K562 (cell line): Measurements from ENCODE around the gene PRMT2. TPM values are rescaled to one million over a fixed set of nuclear protein-coding genes. Genes with fewer than 3 reads are reported as not detected.

Experiments used
- ATAC-seq: fragments of 200-7000 bp; cut with Tn5 transposase; 3 replicates; pipeline ENCODE4 v1.9.1; 2020; ENCODE audit warnings: moderate library complexity
- BruUV-seq: library from RNA; stranded (reverse); fragments of 400-500 nt; replicated peaks from 2 replicates; lab custom pipeline; 2021; lab: Mats Ljungman, UMichigan
- CTCF ChIA-PET: fragments of 300-600 bp; formaldehyde crosslinking; extraction: SDS; loops from one replicate; lab custom pipeline; 2021; ENCODE audit warnings: low intra/inter-chr PET ratio; lab: Yijun Ruan, JAX
- POLR2A ChIA-PET: fragments of 300-600, 350-650 bp; sonication (Branson Sonifier 250); formaldehyde crosslinking; extraction: SDS; loops from one replicate; lab custom pipeline; 2021; ENCODE audit warnings: antibody characterized with exemption, inconsistent platforms; lab: Yijun Ruan, JAX
- DNase-seq, 4 experiments: peaks; one replicate each; pipeline versions ENCODE4 v3.0.0 to v3.0.0-alpha.2; 2011 to 2018; ENCODE audit warnings: low spot score in 3 of 4, mixed read lengths in 3 of 4; ENCODE audit errors: extremely low read depth in 1 of 4
- FAIRE-seq: peaks from 2 replicates; lab custom pipeline; 2011; peaks lifted over from hg19 to GRCh38; lab: Jason Lieb, UNC
- H2AFZ ChIP-seq: 2 replicates; pipeline ENCODE4 v1.6.0; 2011; ENCODE audit warnings: low read depth, low read length, control low read depth, inconsistent platforms
- H3K27ac ChIP-seq: fragments of 200-600 bp; 3 replicates; pipeline ENCODE4 v1.8.0; 2011; ENCODE audit warnings: low read depth, mild to moderate bottlenecking, control low read depth, inconsistent platforms, low read length, moderate library complexity, mixed read lengths; ENCODE audit errors: extremely low read depth
- H3K27me3 ChIP-seq, 2 experiments: fragments of 300-600 bp in 1 of 2; 2 replicates in 1 of 2; 3 replicates in 1 of 2; pipeline versions ENCODE4 v1.6.0 to v1.8.0; 2011; ENCODE audit warnings: inconsistent platforms in 2 of 2, low read length in 2 of 2, mild to moderate bottlenecking in 1 of 2, mixed read lengths in 1 of 2, moderate library complexity in 1 of 2; ENCODE audit not compliant: control insufficient read depth in 2 of 2, insufficient read depth in 2 of 2
- H3K36me3 ChIP-seq: fragments of 300-600 bp; 3 replicates; pipeline ENCODE4 v1.8.0; 2011; ENCODE audit warnings: mild to moderate bottlenecking, low read length, inconsistent platforms; ENCODE audit not compliant: control insufficient read depth, insufficient read depth
- H3K4me1 ChIP-seq, 2 experiments: fragments of 200-600 bp in 1 of 2; replicated peaks in 1 of 2; 2 replicates in 1 of 2; 3 replicates in 1 of 2; pipeline versions ENCODE4 v1.5.1 to v1.8.0; 2011; ENCODE audit warnings: inconsistent platforms in 2 of 2, low read length in 2 of 2, mild to moderate bottlenecking in 1 of 2, mixed read lengths in 1 of 2, moderate library complexity in 1 of 2; ENCODE audit not compliant: control insufficient read depth in 2 of 2, insufficient read depth in 2 of 2
- H3K4me2 ChIP-seq: 2 replicates; pipeline ENCODE4 v1.6.1; 2011; ENCODE audit warnings: low read length, control low read depth, inconsistent platforms, mixed read lengths; ENCODE audit not compliant: insufficient read depth
- H3K4me3 ChIP-seq: fragments of 200-600 bp; sonication (generic), shearing (Covaris generic); 2 replicates; pipeline ENCODE4 v1.5.1; 2016; ENCODE audit warnings: control low read depth, inconsistent platforms
- H3K79me2 ChIP-seq: fragments of 200-600 bp; 3 replicates; pipeline ENCODE4 v1.8.0; 2011; ENCODE audit warnings: low read length, inconsistent platforms; ENCODE audit not compliant: control insufficient read depth, insufficient read depth
- H3K9ac ChIP-seq, 2 experiments: 2 replicates each; pipeline versions ENCODE4 v1.6.0 to v1.6.1; 2011; ENCODE audit warnings: low read depth in 2 of 2, low read length in 2 of 2, control low read depth in 1 of 2, inconsistent platforms in 1 of 2, mild to moderate bottlenecking in 1 of 2, mixed read lengths in 1 of 2; ENCODE audit not compliant: insufficient read depth in 1 of 2
- H3K9me1 ChIP-seq: one replicate; pipeline ENCODE4 v1.6.0; 2011; ENCODE audit warnings: inconsistent platforms, mild to moderate bottlenecking, low read length, moderate library complexity; ENCODE audit not compliant: control insufficient read depth, insufficient read depth
- H3K9me3 ChIP-seq: replicated peaks from 2 replicates; pipeline ENCODE4 v1.5.1; 2011; ENCODE audit warnings: low read depth, low read length, inconsistent platforms; ENCODE audit not compliant: control insufficient read depth, insufficient read depth
- H4K20me1 ChIP-seq: replicated peaks from 2 replicates; pipeline ENCODE4 v1.6.1; 2011; ENCODE audit warnings: low read length, inconsistent platforms, mixed read lengths; ENCODE audit not compliant: control insufficient read depth, insufficient read depth
- ATF3 ChIP-seq, 2 experiments: fragments of 450-650 bp in 1 of 2; sonication (generic) in 1 of 2; formaldehyde crosslinking in 1 of 2; IDR thresholded peaks in 1 of 2; conservative IDR thresholded peaks in 1 of 2; 2 replicates each; pipeline versions ENCODE4 v1.6.1 to v1.8.1; 2016 to 2023; ENCODE audit warnings: mild to moderate bottlenecking in 2 of 2, moderate library complexity in 2 of 2, inconsistent platforms in 1 of 2, missing genetic modification reagents in 1 of 2
- GTF2A2 ChIP-seq: IDR thresholded peaks from 2 replicates; pipeline ENCODE4 v1.6.1; 2016; ENCODE audit warnings: mild to moderate bottlenecking, missing genetic modification characterization, missing compliant biosample characterization
- IRF1 ChIP-seq: sonication (generic); formaldehyde crosslinking; IDR thresholded peaks from 2 replicates; pipeline ENCODE4 v1.8.0; 2022; ENCODE audit warnings: missing genetic modification reagents, mild to moderate bottlenecking, borderline replicate concordance
- MED1 ChIP-seq: sonication (generic); formaldehyde crosslinking; IDR thresholded peaks from 2 replicates; pipeline ENCODE4 v1.8.1; 2023; ENCODE audit warnings: missing genetic modification reagents, borderline replicate concordance
- MIER1 ChIP-seq: fragments of 450-650 bp; IDR thresholded peaks from 2 replicates; pipeline ENCODE4 v1.6.1; 2016; ENCODE audit warnings: antibody characterized with exemption, mild to moderate bottlenecking, low read depth
- PCBP2 ChIP-seq: fragments of 200-400 bp; formaldehyde crosslinking; IDR thresholded peaks from 2 replicates; pipeline ENCODE4 v1.6.1; 2018; ENCODE audit warnings: low read length, low read depth, mild to moderate bottlenecking, moderate library complexity; ENCODE audit not compliant: poor library complexity, severe bottlenecking
- RNF219 ChIP-seq: fragments of 250-450 bp; sonication (Bioruptor Pico); IDR thresholded peaks from 2 replicates; pipeline ENCODE4 v1.5.0; 2022; ENCODE audit warnings: mild to moderate bottlenecking
- whole genome bisulfite sequencing: fragments of 100-300 bp; shearing (Covaris generic); methylation state at CpG from one replicate; pipeline ENCODE4 v1.1.6; 2016; ENCODE audit warnings: low coverage, mixed read lengths; ENCODE audit not compliant: insufficient coverage; ENCODE audit errors: missing lambda C conversion rate; 5-methylcytosine and 5-hydroxymethylcytosine counted together
- in situ Hi-C: fragments of 300-500 bp; cut with MboI; formaldehyde crosslinking; loops from 4 replicates; pipeline ENCODE4 v1.15.0; 2018; ENCODE audit warnings: inconsistent platforms, mixed read lengths
- intact Hi-C: fragments of 100-400 bp; cut with micrococcal nuclease; formaldehyde crosslinking; loops from 2 replicates; pipeline ENCODE4 v1.14.2; 2022
- polyA plus RNA-seq, 8 experiments: library from polyadenylated mRNA; depleted of rRNA in 4 of 8; stranded (reverse) in 5 of 8; unstranded in 3 of 8; fragments of >200 nt; fragmentation: Nextera tagmentation in 2 of 8; fragmentation: Illumina TruSeq in 1 of 8; extraction: Ambion mirVana in 2 of 8; extraction: Trizol in 1 of 8; gene quantifications; 2 replicates each; pipeline versions ENCODE4 v1.2.1 to v1.2.3, GENCODE V29; 2011 to 2014; ENCODE audit warnings: inconsistent platforms in 1 of 8, missing spikeins in 1 of 8
- total RNA-seq, 7 experiments: library from RNA; depleted of rRNA in 6 of 7; stranded (reverse); fragments of >200 nt in 6 of 7; fragmentation: Illumina TruSeq in 2 of 7; extraction: Trizol in 2 of 7; gene quantifications; 2 replicates each; pipeline versions ENCODE4 v1.2.1 to v1.2.3, GENCODE V29; 2011 to 2021; ENCODE audit warnings: low replicate concordance in 1 of 7

Gene PRMT2
- total and polyA plus RNA-seq, 9 of the 15 experiments (the other 6 are each of a cell fraction or from before 2014, with no cell fraction given) = 37.2 to 85.7 (median 59.3) TPM

GRCh38 chr21:46596201-46596600 lies 39.3 kb upstream of the PRMT2 start (continued):
- TF ChIP-seq IRF1 (no peak), ATF3 (IDR thresholded peaks at IDR 0.05) (no peak), ATF3 (CRISPR knock-in tag; conservative IDR thresholded peaks at IDR 0.05) (no peak), MIER1 (no peak), MED1 (no peak)

- CTCF ChIA-PET = no interaction called here
- in situ Hi-C loops (no loop called here), intact Hi-C loops (no loop called here)
- WGBS = 15% methylated on average over 8 of the region's 8 CpGs
- no peak overlapping the region for H3K27ac ChIP-seq
- no peak overlapping the region for H3K9ac ChIP-seq
- no peaks in the 10 kb centered on the region for H3K36me3 ChIP-seq
- no peak overlapping the region for H3K4me3 ChIP-seq
- H3K27me3 ChIP-seq = peaks cover 0 to 5% of the 10 kb centered on the region in 2 experiments; a peak in 1 of 5 replicates
- FAIRE-seq (no peak), ATAC-seq (no peak), DNase-seq (peak in 1 of 4 experiments; percentile 4)
- BruUV-seq = no TSS peak
- no peaks in the 10 kb centered on the region for H3K9me1 ChIP-seq
- no peak overlapping the region for H3K4me2 ChIP-seq
- no peaks in the 10 kb centered on the region for H4K20me1 ChIP-seq
- H2AFZ ChIP-seq = no peak overlapping the region
- POLR2A ChIA-PET = interaction anchor here (1.5 kb wide), 1 partner anchor 11 kb away, joined by 6 read pairs; no protein-coding TSS in a partner anchor
- H3K79me2 ChIP-seq = no peaks in the 10 kb centered on the region
- H3K4me1 ChIP-seq = peaks cover 19% of the 10 kb centered on the region in 2 experiments; a peak in 4 of 5 replicates
- peaks cover 3% of the 10 kb centered on the region; the same call in 1 of the 2 replicates for H3K9me3 ChIP-seq
- TF ChIP-seq RNF219 (CRISPR knock-in tag) (no peak), PCBP2 (no peak), GTF2A2 (tag) (no peak)
Measured at GRCh38 chr21:46597031-46597430, 38.4 kb upstream of the PRMT2 start.
